CD4-positive, alpha-beta T cell (primary cell): ENCODE data around the gene IGF2R. TPM values are rescaled to one million over a fixed set of nuclear protein-coding genes. Genes with fewer than 3 reads are reported as not detected.

Experiments used
- ATAC-seq: fragments of 200-7000 bp; cut with Tn5 transposase; one replicate; pipeline ENCODE4 v1.10.0; 2022; ENCODE audit warnings: mild to moderate bottlenecking; ENCODE audit not compliant: poor library complexity
- CTCF ChIA-PET: fragments of 350-600 bp; sonication (Branson Sonifier 250); formaldehyde crosslinking; loops from one replicate; lab custom pipeline; 2021; ENCODE audit warnings: antibody characterized with exemption, inconsistent platforms; lab: Charles Lee
- POLR2A ChIA-PET: fragments of 350-600 bp; sonication (Branson Sonifier 250); formaldehyde crosslinking; loops from one replicate; lab custom pipeline; 2021; ENCODE audit warnings: antibody characterized with exemption, inconsistent platforms; lab: Charles Lee
- DNase-seq, 14 experiments: peaks; one replicate each; pipeline ENCODE4 v3.0.0-alpha.2; 2013 to 2020; ENCODE audit warnings: mixed read lengths in 2 of 14
- H3K27ac ChIP-seq, 2 donors: one replicate each; pipeline versions ENCODE4 v1.5.1 to v1.7.0; 2013; ENCODE audit warnings: low read length in 2 of 2, low read depth in 1 of 2, mild to moderate bottlenecking in 1 of 2
- H3K27me3 ChIP-seq, 2 experiments: 1 replicate in 1 of 2; 2 replicates in 1 of 2; pipeline versions ENCODE4 v1.6.1 to v1.7.0; 2013; ENCODE audit warnings: low read length in 2 of 2, control low read depth in 1 of 2, mild to moderate bottlenecking in 1 of 2, moderate library complexity in 1 of 2; ENCODE audit not compliant: insufficient read depth in 2 of 2, control insufficient read depth in 1 of 2
- H3K36me3 ChIP-seq: one replicate; pipeline ENCODE4 v1.6.1; 2013; ENCODE audit warnings: low read length, control low read depth; ENCODE audit not compliant: insufficient read depth
- H3K4me1 ChIP-seq: one replicate; pipeline ENCODE4 v1.6.1; 2013; ENCODE audit warnings: low read length, control low read depth; ENCODE audit not compliant: insufficient read depth
- H3K4me3 ChIP-seq: one replicate; pipeline ENCODE4 v1.5.1; 2013; ENCODE audit warnings: mild to moderate bottlenecking, low read length, moderate library complexity
- H3K9me3 ChIP-seq, 2 experiments: 1 replicate in 1 of 2; 2 replicates in 1 of 2; pipeline versions ENCODE4 v1.6.1 to v1.7.0; 2013; ENCODE audit warnings: low read length in 2 of 2, mild to moderate bottlenecking in 2 of 2, control low read depth in 1 of 2, moderate library complexity in 1 of 2; ENCODE audit not compliant: control insufficient read depth in 1 of 2, insufficient read depth in 1 of 2
- H3K27ac Mint-ChIP-seq: one replicate; pipeline ENCODE4 v1.8.0; 2020; ENCODE audit warnings: mixed read lengths
- H3K27me3 Mint-ChIP-seq: one replicate; pipeline ENCODE4 v1.8.0; 2021; ENCODE audit warnings: mixed read lengths
- H3K36me3 Mint-ChIP-seq: one replicate; pipeline ENCODE4 v1.8.0; 2021; ENCODE audit warnings: low read depth, mixed read lengths
- H3K4me1 Mint-ChIP-seq: one replicate; pipeline ENCODE4 v1.8.0; 2021; ENCODE audit warnings: low read depth, mixed read lengths
- H3K4me3 Mint-ChIP-seq: one replicate; pipeline ENCODE4 v1.8.0; 2020; ENCODE audit warnings: mild to moderate bottlenecking, mixed read lengths
- H3K9me3 Mint-ChIP-seq: one replicate; pipeline ENCODE4 v1.8.0; 2020; ENCODE audit warnings: mixed read lengths
- intact Hi-C, 2 experiments: fragments of 100-400 bp; cut with DNase I in 1 of 2; cut with micrococcal nuclease in 1 of 2; formaldehyde crosslinking; loops; one replicate each; pipeline versions ENCODE4 v1.15.1 to v1.9.0; 2023 to 2025; cut with DNase I, micrococcal nuclease
- total RNA-seq, 174 experiments: library from RNA in 2 of 174; stranded (reverse) in 2 of 174; gene quantifications; one replicate each; pipeline ENCODE4 v1.2.3 and lab custom pipeline; 2021 to 2026
- TF ChIP-seq, protein P1 (sequence below): fragments of 200-600 bp; IDR thresholded peaks from one replicate; pipeline ENCODE4 v1.8.0; 2022; ENCODE audit warnings: antibody characterized with exemption, mild to moderate bottlenecking

IGF2R gene
- total RNA-seq, 2 experiments from 2014 or later: 43.8 to 46.7 TPM

- H3K4me1 ChIP-seq: no peaks in the 10 kb centered on the region
- ATAC-seq: no peak
- peaks cover 22% of the 10 kb centered on the region for H3K4me1 Mint-ChIP-seq
- no peaks in the 10 kb centered on the region for H3K27me3 Mint-ChIP-seq
- DNase-seq: no peak
- ChIA-PET CTCF (no interaction called here), POLR2A (no interaction called here)
- H3K36me3 Mint-ChIP-seq: peaks cover 100% of the 10 kb centered on the region
- H3K27ac ChIP-seq: no peak overlapping the region
- no peaks in the 10 kb centered on the region for H3K27me3 ChIP-seq
- no peak overlapping the region for H3K4me3 ChIP-seq
- H3K4me3 Mint-ChIP-seq: no peak overlapping the region
- TF ChIP-seq, protein P1, sequence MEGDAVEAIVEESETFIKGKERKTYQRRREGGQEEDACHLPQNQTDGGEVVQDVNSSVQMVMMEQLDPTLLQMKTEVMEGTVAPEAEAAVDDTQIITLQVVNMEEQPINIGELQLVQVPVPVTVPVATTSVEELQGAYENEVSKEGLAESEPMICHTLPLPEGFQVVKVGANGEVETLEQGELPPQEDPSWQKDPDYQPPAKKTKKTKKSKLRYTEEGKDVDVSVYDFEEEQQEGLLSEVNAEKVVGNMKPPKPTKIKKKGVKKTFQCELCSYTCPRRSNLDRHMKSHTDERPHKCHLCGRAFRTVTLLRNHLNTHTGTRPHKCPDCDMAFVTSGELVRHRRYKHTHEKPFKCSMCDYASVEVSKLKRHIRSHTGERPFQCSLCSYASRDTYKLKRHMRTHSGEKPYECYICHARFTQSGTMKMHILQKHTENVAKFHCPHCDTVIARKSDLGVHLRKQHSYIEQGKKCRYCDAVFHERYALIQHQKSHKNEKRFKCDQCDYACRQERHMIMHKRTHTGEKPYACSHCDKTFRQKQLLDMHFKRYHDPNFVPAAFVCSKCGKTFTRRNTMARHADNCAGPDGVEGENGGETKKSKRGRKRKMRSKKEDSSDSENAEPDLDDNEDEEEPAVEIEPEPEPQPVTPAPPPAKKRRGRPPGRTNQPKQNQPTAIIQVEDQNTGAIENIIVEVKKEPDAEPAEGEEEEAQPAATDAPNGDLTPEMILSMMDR: no peak
- H3K36me3 ChIP-seq: peaks cover 82% of the 10 kb centered on the region
- no peaks in the 10 kb centered on the region for H3K9me3 ChIP-seq
- no peaks in the 10 kb centered on the region for H3K9me3 Mint-ChIP-seq
- intact Hi-C loops: no loop called here
- H3K27ac Mint-ChIP-seq: no peak overlapping the region
Measured at GRCh38 chr6:160032538-160032937, 63.7 kb downstream of the IGF2R start.

GRCh38 chr6:160034036-160034930, 65.4 kb downstream of the IGF2R start:
- Mint-ChIP-seq H3K36me3 (peaks cover 95% of the 10 kb centered on the region), H3K27me3 (no peaks in the 10 kb centered on the region), H3K4me3 (no peak overlapping the region), H3K27ac (no peak overlapping the region), H3K9me3 (no peaks in the 10 kb centered on the region), H3K4me1 (peaks cover 28% of the 10 kb centered on the region)
- Histone ChIP-seq H3K4me1 (peaks cover 1% of the 10 kb centered on the region), H3K27me3 (no peaks in the 10 kb centered on the region), H3K4me3 (no peak overlapping the region), H3K27ac (no peak overlapping the region), H3K36me3 (peaks cover 70% of the 10 kb centered on the region), H3K9me3 (no peaks in the 10 kb centered on the region)
- DNase-seq (no peak), ATAC-seq (no peak)
- intact Hi-C loops: no loop called here
- TF ChIP-seq, protein P1: no peak
- POLR2A ChIA-PET: no interaction called here
- CTCF ChIA-PET: no interaction called here

DNA sequence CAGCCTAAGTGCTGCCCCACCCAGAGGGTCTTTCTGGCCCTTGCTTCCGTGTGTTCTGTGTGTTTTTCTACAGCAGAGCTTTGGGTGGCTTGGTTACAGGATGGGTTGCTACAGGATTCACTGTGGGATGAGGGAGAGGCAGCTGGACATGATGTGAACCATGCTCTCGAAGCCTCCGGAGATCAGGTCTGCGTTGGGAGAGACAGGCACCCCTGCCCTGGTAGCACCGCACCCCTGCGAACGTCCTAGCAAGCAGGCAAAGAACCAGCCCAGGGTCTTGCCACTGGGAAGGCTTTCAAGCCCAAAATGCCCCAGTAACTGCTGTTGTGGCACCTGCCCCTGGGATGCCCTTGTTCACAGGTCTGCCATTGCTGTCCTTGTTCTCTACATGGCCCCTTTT, 66.4 kb downstream of the IGF2R start:
- H3K36me3 ChIP-seq: peaks cover 65% of the 10 kb centered on the region
- H3K27ac ChIP-seq: no peak overlapping the region
- no peak for ATAC-seq
- H3K27me3 ChIP-seq: no peaks in the 10 kb centered on the region
- Mint-ChIP-seq H3K27me3 (no peaks in the 10 kb centered on the region), H3K4me3 (no peak overlapping the region), H3K4me1 (peaks cover 35% of the 10 kb centered on the region), H3K9me3 (no peaks in the 10 kb centered on the region), H3K27ac (no peak overlapping the region), H3K36me3 (peaks cover 92% of the 10 kb centered on the region)
- no peak for DNase-seq
- CTCF ChIA-PET: no interaction called here
- TF ChIP-seq, protein P1: no peak
- peaks cover 5% of the 10 kb centered on the region for H3K4me1 ChIP-seq
- POLR2A ChIA-PET: interaction anchor here (0.7 kb wide), 1 partner anchor 62 kb away, joined by 3 read pairs; no protein-coding TSS in a partner anchor
- no peaks in the 10 kb centered on the region for H3K9me3 ChIP-seq
- intact Hi-C loops: no loop called here
- H3K4me3 ChIP-seq: no peak overlapping the region
